Fibroblast of lung (primary cell): ENCODE results near the gene FERMT2.

Experiments
- EZH2 ChIP-seq: IDR thresholded peaks from 2 replicates; pipeline ENCODE4 v1.5.1; 2012; ENCODE audit warnings: low read length, control low read depth, mild to moderate bottlenecking; ENCODE audit errors: missing control alignments
- TF ChIP-seq, protein P1 (sequence below), 2 donors: IDR thresholded peaks in 1 of 2; conservative IDR thresholded peaks in 1 of 2; 1 replicate in 1 of 2; 2 replicates in 1 of 2; pipeline ENCODE4 v1.5.1; 2011 to 2012; ENCODE audit warnings: low read length in 2 of 2, control low read depth in 1 of 2, inconsistent platforms in 1 of 2, low read depth in 1 of 2, mild to moderate bottlenecking in 1 of 2

DNA sequence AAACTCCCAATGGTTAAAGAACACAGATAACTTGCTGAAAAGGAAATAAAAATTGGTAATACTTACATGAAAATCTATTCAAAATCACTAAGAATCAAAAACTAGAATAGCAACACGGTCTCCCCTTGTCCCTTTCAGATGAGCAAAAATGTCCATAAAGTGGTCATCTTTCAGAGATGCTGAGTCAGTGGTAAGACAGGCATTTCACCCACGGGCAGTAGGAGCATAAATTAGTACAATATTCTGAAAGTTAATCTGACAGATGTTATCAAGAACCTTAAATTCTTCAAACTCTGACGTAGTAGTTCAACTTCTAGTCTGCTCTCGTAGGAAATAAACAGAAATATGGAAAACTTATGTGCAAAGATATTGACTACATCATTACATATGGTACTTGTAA, 126.4 kb downstream of the FERMT2 start:
- TF ChIP-seq, protein P1, sequence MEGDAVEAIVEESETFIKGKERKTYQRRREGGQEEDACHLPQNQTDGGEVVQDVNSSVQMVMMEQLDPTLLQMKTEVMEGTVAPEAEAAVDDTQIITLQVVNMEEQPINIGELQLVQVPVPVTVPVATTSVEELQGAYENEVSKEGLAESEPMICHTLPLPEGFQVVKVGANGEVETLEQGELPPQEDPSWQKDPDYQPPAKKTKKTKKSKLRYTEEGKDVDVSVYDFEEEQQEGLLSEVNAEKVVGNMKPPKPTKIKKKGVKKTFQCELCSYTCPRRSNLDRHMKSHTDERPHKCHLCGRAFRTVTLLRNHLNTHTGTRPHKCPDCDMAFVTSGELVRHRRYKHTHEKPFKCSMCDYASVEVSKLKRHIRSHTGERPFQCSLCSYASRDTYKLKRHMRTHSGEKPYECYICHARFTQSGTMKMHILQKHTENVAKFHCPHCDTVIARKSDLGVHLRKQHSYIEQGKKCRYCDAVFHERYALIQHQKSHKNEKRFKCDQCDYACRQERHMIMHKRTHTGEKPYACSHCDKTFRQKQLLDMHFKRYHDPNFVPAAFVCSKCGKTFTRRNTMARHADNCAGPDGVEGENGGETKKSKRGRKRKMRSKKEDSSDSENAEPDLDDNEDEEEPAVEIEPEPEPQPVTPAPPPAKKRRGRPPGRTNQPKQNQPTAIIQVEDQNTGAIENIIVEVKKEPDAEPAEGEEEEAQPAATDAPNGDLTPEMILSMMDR (conservative IDR thresholded peaks at IDR 0.05 in 1 of 2, IDR thresholded peaks at IDR 0.05 in 1 of 2; ENCODE audit: low read depth in 1 of 2, low read length in 2 of 2) = no peak
- no peak for TF ChIP-seq EZH2
